OCI-M2 (cell line): ENCODE results near the gene SPOCK1.
"Not testable (repeated sequence)": the region's sequence is repeated elsewhere in the genome, so short reads cannot be mapped to it uniquely, and the experiment has no call there.

ENCODE experiments used
- DNase-seq: peaks from one replicate; lab custom pipeline; 2025; ENCODE audit not compliant: unreplicated experiment; lab: John Stamatoyannopoulos, UW

The SPOCK1 gene

GRCh38 chr5:136985785-136986475 is 513.2 kb downstream of the SPOCK1 start:
- no peak for DNase-seq

DNA sequence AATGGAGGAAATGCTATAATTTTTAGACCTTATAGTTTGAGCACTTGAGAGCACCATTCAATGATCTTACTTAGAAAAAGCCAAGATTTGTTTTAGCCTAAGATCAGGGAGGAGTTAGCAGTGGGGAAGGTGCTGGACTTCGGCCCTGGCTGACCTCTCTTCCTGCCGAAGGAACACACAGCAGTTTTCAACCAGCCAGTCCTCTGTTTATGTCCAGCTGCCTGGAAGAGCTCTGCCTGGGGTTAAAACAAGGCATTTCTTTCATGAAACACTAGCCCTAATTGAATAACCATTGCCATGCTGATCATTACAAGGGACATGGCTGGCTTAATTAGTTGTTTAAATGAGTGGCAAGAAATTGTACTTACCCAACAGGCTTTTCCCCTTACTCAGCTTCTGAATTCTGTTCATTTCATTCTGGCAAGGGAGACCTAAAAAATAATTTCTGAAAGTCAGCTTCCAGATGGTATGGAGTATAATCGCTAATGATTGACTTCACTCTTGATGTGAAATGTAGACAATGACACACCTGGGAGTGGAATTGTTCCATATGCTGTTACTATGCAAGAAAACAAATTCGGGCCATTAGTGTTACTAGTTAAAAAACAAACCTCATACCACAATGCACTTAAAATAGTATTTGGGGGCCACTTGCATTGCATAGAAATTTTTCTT is 514.2 kb downstream of the SPOCK1 start:
- DNase-seq: no peak

GRCh38 chr5:136981936-136982335 is 517.2 kb downstream of the SPOCK1 start:
- no peak for DNase-seq

DNA sequence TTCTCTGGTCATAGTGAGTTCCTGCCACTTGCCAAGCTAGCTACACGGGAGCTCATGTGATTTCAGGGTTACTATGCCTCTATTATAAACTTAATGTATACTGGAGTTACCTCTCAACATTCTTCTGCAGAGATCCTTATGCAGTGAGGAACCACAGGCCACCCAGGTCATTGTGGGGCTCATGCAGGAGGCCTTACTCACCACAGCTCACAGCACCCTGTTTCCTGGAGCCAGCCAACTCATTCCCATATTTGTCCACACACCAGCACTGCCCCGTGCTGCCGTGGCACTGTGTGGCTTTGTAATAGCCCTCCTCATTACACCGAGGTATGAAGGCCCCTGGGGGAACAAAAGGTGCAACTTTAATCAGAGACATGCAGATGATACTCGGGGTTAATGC is 520.0 kb downstream of the SPOCK1 start:
- DNase-seq: no peak

DNA sequence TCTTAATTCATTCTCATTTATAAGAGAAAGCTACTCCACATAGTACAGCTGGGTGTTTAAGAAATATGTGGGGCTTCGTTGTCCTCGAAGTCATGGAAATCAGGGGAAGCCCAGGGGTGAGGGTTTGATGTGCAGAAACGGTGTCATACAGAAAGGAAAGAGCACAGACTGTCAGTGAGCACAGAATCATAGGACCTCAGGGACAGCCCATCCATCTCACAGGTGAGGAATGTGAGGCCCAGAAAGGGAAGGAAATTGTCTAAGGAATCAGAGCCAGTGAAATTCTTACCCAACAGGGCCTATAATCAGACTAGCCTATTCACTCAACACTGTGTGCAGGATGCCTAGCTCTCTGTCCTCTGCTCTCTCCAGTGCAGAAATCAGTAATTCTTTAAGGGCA is 535.6 kb downstream of the SPOCK1 start:
- no peak for DNase-seq

- DNase-seq: no peak
Measured at GRCh38 chr5:136957428-136957827, 541.7 kb downstream of the SPOCK1 start.

DNA sequence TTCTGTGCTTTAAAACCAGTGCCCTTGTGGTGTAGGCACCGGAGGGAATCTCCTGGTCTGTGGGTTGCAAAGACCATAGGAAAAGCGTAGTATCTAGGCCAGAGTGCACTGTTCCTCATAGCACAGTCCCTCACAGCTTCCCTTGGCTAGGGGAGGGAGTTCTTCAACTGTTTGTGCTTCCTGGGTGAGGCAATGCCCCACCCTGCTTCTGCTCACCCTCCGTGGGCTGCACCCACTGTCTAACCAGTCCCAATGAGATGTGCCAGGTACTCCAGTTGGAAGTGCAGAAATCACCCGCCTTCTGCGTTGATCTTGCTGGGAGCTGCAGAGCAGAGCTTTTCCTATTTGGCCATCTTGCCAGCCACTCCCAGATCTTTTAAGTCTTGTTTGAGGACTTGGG is 545.0 kb downstream of the SPOCK1 start:
- DNase-seq: not testable (repeated sequence)

DNA sequence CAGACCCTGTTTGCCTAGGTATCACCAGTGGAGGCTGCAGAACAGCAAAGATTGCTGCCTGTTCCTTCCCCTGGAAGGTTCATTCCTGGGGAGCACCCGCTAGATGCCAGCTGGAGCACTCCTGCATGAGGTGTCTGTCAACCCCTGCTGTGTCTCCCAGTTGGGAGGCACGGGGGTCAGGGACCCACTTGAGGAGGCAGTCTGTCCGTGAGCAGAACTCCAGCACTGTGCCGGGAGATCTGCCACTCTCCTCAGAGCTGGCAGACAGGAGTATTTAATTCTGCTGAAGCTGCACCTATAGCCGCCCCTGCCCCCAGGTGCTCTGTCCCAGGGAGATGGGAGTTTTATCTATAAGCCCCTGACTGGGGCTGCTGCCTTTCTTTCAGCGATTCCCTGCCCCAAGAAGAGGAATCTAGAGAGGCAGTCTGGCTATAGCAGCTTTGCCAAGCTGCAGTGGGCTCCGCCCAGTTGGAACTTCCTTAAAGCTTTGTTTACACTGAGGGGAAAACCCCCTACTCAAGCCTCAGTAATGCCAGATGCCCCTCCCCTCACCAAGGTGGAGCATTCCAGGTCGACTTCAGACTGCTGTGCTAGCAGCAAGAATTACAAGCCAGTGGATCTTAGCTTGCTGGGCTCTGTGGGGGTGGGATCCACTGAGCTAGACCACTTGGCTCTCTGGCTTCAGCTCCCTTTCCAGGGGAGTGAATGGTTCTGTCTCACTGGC is 545.6 kb downstream of the SPOCK1 start:
- DNase-seq: not testable (repeated sequence)

DNA sequence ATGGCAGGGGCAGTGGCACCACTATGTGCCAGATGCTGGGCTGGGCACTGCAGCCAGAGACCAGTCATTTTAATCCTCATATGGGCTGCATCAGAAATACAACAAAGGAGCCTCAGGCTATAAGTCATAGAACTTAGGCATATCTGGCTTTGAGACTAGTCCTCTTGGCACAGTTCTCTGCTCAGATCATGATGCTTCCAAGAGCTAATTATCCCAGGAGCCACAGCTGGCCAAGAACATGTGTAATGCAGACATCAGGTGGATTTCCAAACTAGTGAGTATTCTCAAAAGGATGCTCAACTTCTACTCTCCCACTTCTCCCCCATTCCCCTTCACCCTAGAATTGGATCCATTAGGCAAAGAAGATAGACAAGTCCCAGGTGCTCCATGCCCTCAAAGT is 571.6 kb downstream of the SPOCK1 start:
- DNase-seq: no peak

DNA sequence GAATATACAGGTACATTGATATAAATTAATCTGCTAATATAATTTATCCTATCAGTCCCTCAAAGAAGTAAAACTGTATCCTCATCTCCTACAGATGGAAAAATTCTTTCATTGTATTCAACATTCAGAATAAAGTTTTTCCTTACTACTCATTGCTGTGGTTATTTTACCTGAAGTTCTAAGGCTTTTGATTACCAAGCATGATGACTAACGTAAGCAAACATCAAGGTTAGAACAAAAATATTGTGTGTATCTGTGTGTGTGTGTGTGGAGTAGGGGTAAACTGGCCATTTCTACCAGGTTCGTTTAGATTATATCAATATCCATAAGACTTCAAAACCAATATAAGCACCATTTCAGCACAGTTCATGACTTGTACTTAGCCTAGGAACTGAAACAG is 573.1 kb downstream of the SPOCK1 start:
- no peak for DNase-seq
